Measurements from ENCODE around the gene PLPP3. TPM values are rescaled to one million over a fixed set of nuclear protein-coding genes. Genes with fewer than 3 reads are reported as not detected.

Gene PLPP3
- total RNA-seq, 1 experiment from 2014 or later, result 8.2 TPM

- ATAC-seq (no peak), DNase-seq (ENCODE audit: low read depth, low spot score) (no peak)
- no peak for TF ChIP-seq CTCF (IDR thresholded peaks at IDR 0.05)
- TF ChIP-seq SIN3A (IDR thresholded peaks at IDR 0.05; ENCODE audit: borderline replicate concordance, insufficient read depth, low read depth, low read length), result no peak
- no peak for TF ChIP-seq POLR2AphosphoS5 (IDR thresholded peaks at IDR 0.05; ENCODE audit: low read depth, low read length)
- no peak for TF ChIP-seq REST (IDR thresholded peaks at IDR 0.05; ENCODE audit: insufficient read depth in 1 of 2, low read depth in 2 of 2, low read length in 1 of 2)
- TF ChIP-seq TCF7L2 (IDR thresholded peaks at IDR 0.05; ENCODE audit: low read depth, low read length), result no peak
- no peak overlapping the region for H3K27ac ChIP-seq (ENCODE audit: low read length)
- in situ Hi-C loops (cut with HindIII; ENCODE audit: low pct_unique_long_range_greater_than_20kb, low sequenced_read_pairs) (no loop called here), intact Hi-C loops (cut with micrococcal nuclease; ENCODE audit: unreplicated experiment) (no loop called here)
- H3K27me3 ChIP-seq (ENCODE audit: control insufficient read depth, insufficient read depth, low read length), result no peaks in the 10 kb centered on the region
- H3K4me3 ChIP-seq (ENCODE audit: low read depth in 2 of 2, low read length in 2 of 2), result no peak overlapping the region
- ChIA-PET CTCF (no interaction called here), POLR2A (no interaction called here)
- H3K4me1 ChIP-seq (ENCODE audit: control insufficient read depth, insufficient read depth, low read length), result no peaks in the 10 kb centered on the region; the same call in 1 of the 2 replicates
- no TSS peak for BruUV-seq (replicated peaks)
- no peaks in the 10 kb centered on the region for H3K9me3 ChIP-seq (ENCODE audit: control insufficient read depth, insufficient read depth, low read depth, low read length)
- H3K36me3 ChIP-seq (ENCODE audit: control insufficient read depth, insufficient read depth, low read length), result no peaks in the 10 kb centered on the region
Observed at GRCh38 chr1:56555448-56555847, 23.9 kb downstream of the PLPP3 start.

- ChIA-PET POLR2A (no interaction called here), CTCF (no interaction called here)
- H3K27me3 ChIP-seq (ENCODE audit: control insufficient read depth, insufficient read depth, low read length), result no peaks in the 10 kb centered on the region
- H3K4me3 ChIP-seq (ENCODE audit: low read depth in 2 of 2, low read length in 2 of 2), result no peak overlapping the region
- no peaks in the 10 kb centered on the region; the same call in 1 of the 2 replicates for H3K4me1 ChIP-seq (ENCODE audit: control insufficient read depth, insufficient read depth, low read length)
- no peaks in the 10 kb centered on the region for H3K9me3 ChIP-seq (ENCODE audit: control insufficient read depth, insufficient read depth, low read depth, low read length)
- H3K36me3 ChIP-seq (ENCODE audit: control insufficient read depth, insufficient read depth, low read length), result no peaks in the 10 kb centered on the region
- no peak for ATAC-seq
- intact Hi-C loops (cut with micrococcal nuclease; ENCODE audit: unreplicated experiment) (no loop called here), in situ Hi-C loops (cut with HindIII; ENCODE audit: low pct_unique_long_range_greater_than_20kb, low sequenced_read_pairs) (no loop called here)
- BruUV-seq (replicated peaks), result no TSS peak
- no peak for TF ChIP-seq SIN3A (IDR thresholded peaks at IDR 0.05; ENCODE audit: borderline replicate concordance, insufficient read depth, low read depth, low read length)
- no peak overlapping the region for H3K27ac ChIP-seq (ENCODE audit: low read length)
- DNase-seq (ENCODE audit: low read depth, low spot score), result no peak
Observed at GRCh38 chr1:56553046-56553445, 26.3 kb downstream of the PLPP3 start.

- Histone ChIP-seq H3K36me3 (ENCODE audit: control insufficient read depth, insufficient read depth, low read length) (no peaks in the 10 kb centered on the region), H3K4me1 (ENCODE audit: control insufficient read depth, insufficient read depth, low read length) (no peaks in the 10 kb centered on the region), H3K4me3 (ENCODE audit: low read depth in 2 of 2, low read length in 2 of 2) (no peak overlapping the region), H3K27ac (ENCODE audit: low read length) (no peak overlapping the region), H3K27me3 (ENCODE audit: control insufficient read depth, insufficient read depth, low read length) (no peaks in the 10 kb centered on the region), H3K9me3 (ENCODE audit: control insufficient read depth, insufficient read depth, low read depth, low read length) (no peaks in the 10 kb centered on the region)
- POLR2A ChIA-PET, result no interaction called here
- in situ Hi-C loops (cut with HindIII; ENCODE audit: low pct_unique_long_range_greater_than_20kb, low sequenced_read_pairs) (no loop called here), intact Hi-C loops (cut with micrococcal nuclease; ENCODE audit: unreplicated experiment) (no loop called here)
- DNase-seq (ENCODE audit: low read depth, low spot score) (no peak), ATAC-seq (no peak)
- BruUV-seq (replicated peaks), result no TSS peak
- no peak for TF ChIP-seq SIN3A (IDR thresholded peaks at IDR 0.05; ENCODE audit: borderline replicate concordance, insufficient read depth, low read depth, low read length)
- CTCF ChIA-PET, result no interaction called here
Observed at GRCh38 chr1:56552349-56552748, 27.0 kb downstream of the PLPP3 start.
